GM12874 (cell line): Measurements from ENCODE around the gene TASP1.
A peak's percentile ranks its signal among the peaks of the same experiment; 100 is the strongest.

ENCODE experiments used
- CTCF ChIP-seq: IDR thresholded peaks from 2 replicates; pipeline ENCODE4 v1.5.1; 2011; ENCODE audit warnings: low read depth, mild to moderate bottlenecking, control low read depth, low read length, moderate library complexity; ENCODE audit not compliant: insufficient read depth

Gene TASP1

GRCh38 chr20:13474467-13474866 lies 164.3 kb downstream of the TASP1 start:
- no peak for TF ChIP-seq CTCF

GRCh38 chr20:13469262-13469661 lies 169.5 kb downstream of the TASP1 start:
- no peak for TF ChIP-seq CTCF

- TF ChIP-seq CTCF = no peak
Measured at GRCh38 chr20:13468166-13468565, 170.6 kb downstream of the TASP1 start.

GRCh38 chr20:13464702-13465101 lies 174.0 kb downstream of the TASP1 start:
- no peak for TF ChIP-seq CTCF

GRCh38 chr20:13461849-13462458 lies 176.8 kb downstream of the TASP1 start:
- no peak for TF ChIP-seq CTCF

GRCh38 chr20:13458860-13459451 lies 179.8 kb downstream of the TASP1 start:
- peak; percentile 85 for TF ChIP-seq CTCF

- no peak for TF ChIP-seq CTCF
Measured at GRCh38 chr20:13457487-13457886, 181.2 kb downstream of the TASP1 start.
